HEK293T (cell line): ENCODE data around the gene PTP4A1.

Experiments
- CTCF ChIA-PET: fragments of 350-600 bp; formaldehyde crosslinking; extraction: SDS; loops from one replicate; lab custom pipeline; 2021; ENCODE audit warnings: antibody characterized with exemption, inconsistent platforms; lab: Yijun Ruan, JAX
- POLR2A ChIA-PET: fragments of 350-600 bp; formaldehyde crosslinking; extraction: SDS; loops from one replicate; lab custom pipeline; 2020; ENCODE audit warnings: antibody characterized with exemption, inconsistent platforms; lab: Yijun Ruan, JAX
- DNase-seq: peaks from one replicate; pipeline ENCODE4 v3.0.0; 2012; ENCODE audit warnings: mixed read lengths; ENCODE audit errors: extremely low spot score
- ARNT ChIP-seq: fragments of 450-650 bp; IDR thresholded peaks from 2 replicates; pipeline ENCODE4 v1.6.1; 2017; ENCODE audit warnings: mild to moderate bottlenecking
- BHLHE40 ChIP-seq: fragments of 450-650 bp; IDR thresholded peaks from 2 replicates; pipeline ENCODE4 v1.6.1; 2016; ENCODE audit warnings: mild to moderate bottlenecking, moderate library complexity, borderline replicate concordance
- CTBP1 ChIP-seq: fragments of 450-650 bp; IDR thresholded peaks from 2 replicates; pipeline ENCODE4 v1.6.1; 2016; ENCODE audit warnings: borderline replicate concordance
- ELF4 ChIP-seq: fragments of 450-650 bp; IDR thresholded peaks from 2 replicates; pipeline ENCODE4 v1.6.1; 2017; ENCODE audit warnings: antibody characterized with exemption
- FOXA1 ChIP-seq: fragments of 450-650 bp; IDR thresholded peaks from 2 replicates; pipeline ENCODE4 v1.6.1; 2016; ENCODE audit warnings: mild to moderate bottlenecking
- FOXK2 ChIP-seq: fragments of 450-650 bp; IDR thresholded peaks from 2 replicates; pipeline ENCODE4 v1.6.1; 2016; ENCODE audit warnings: mild to moderate bottlenecking
- FOXM1 ChIP-seq: fragments of 450-650 bp; IDR thresholded peaks from 2 replicates; pipeline ENCODE4 v1.6.1; 2017; ENCODE audit warnings: mild to moderate bottlenecking, borderline replicate concordance
- HDGF ChIP-seq: fragments of 450-650 bp; IDR thresholded peaks from 2 replicates; pipeline ENCODE4 v1.6.1; 2017; ENCODE audit warnings: antibody characterized with exemption, borderline replicate concordance
- L3MBTL2 ChIP-seq: fragments of 450-650 bp; conservative IDR thresholded peaks from 2 replicates; pipeline ENCODE4 v1.6.1; 2016; ENCODE audit warnings: mild to moderate bottlenecking
- LEF1 ChIP-seq: fragments of 450-650 bp; IDR thresholded peaks from 2 replicates; pipeline ENCODE4 v1.6.1; 2017; ENCODE audit warnings: mild to moderate bottlenecking, borderline replicate concordance
- NFRKB ChIP-seq: fragments of 450-650 bp; IDR thresholded peaks from 2 replicates; pipeline ENCODE4 v1.6.1; 2016; ENCODE audit warnings: mild to moderate bottlenecking, moderate library complexity
- SP1 ChIP-seq: fragments of 450-650 bp; IDR thresholded peaks from 2 replicates; pipeline ENCODE4 v1.6.1; 2017
- SUZ12 ChIP-seq: fragments of 450-650 bp; IDR thresholded peaks from 2 replicates; pipeline ENCODE4 v1.6.1; 2016; ENCODE audit warnings: mild to moderate bottlenecking
- TARDBP ChIP-seq: fragments of 450-650 bp; IDR thresholded peaks from 2 replicates; pipeline ENCODE4 v1.6.1; 2016
- ZNF384 ChIP-seq: fragments of 450-650 bp; IDR thresholded peaks from 2 replicates; pipeline ENCODE4 v1.6.1; 2016
- TF ChIP-seq, protein P1 (sequence below): fragments of 450-650 bp; IDR thresholded peaks from 2 replicates; pipeline ENCODE4 v1.6.1; 2016

PTP4A1 gene

DNA sequence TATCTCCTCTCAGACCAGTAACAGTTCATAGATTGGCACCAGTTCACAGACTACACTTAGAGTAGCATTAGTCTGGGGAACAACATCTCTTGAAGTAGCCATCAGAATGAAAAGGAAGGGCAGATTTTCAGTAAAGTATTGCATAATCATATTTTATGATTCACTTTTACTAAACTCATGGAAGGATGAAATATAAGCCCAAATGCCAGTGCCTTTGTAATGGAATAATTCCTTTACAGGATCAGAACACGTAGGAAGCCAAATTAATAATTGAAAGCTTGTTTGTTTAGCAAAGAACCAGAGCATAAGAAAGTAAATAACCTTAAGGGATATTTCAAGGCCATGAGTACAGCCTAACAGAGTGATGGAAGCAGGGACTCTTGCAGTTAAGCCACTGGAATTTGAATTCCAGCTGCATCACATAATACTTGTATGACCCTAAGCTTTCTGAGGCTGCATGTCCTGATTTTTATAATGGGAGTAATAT lies 11.4 kb upstream of the PTP4A1 start:
- CTCF ChIA-PET = no interaction called here
- DNase-seq = no peak
- no peak for TF ChIP-seq BHLHE40
- TF ChIP-seq FOXA1 = no peak
- POLR2A ChIA-PET = no interaction called here

DNA sequence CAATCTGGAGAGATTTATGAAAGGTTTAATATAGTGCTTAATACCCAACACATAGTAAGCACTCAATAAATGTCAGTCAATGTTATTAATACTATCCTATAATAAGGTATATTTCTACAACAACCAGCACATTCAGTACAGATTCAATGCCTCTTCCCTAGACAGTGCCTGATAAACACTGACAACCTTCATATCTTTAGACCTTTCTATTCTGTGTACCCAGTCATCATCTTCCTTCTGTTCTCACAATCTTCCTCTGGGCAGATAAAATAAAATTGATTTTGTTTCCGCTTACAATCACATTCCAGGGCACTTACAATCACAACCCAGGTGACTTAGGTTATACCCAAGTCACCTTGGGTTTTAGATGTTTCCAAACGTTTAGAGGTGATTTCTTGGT lies 11.0 kb upstream of the PTP4A1 start:
- TF ChIP-seq TARDBP (no peak), HDGF (no peak), FOXM1 (no peak), L3MBTL2 (no peak), ARNT (no peak), BHLHE40 (no peak), LEF1 (no peak), FOXA1 (no peak), FOXK2 (no peak), NFRKB (no peak)
- DNase-seq = no peak
- CTCF ChIA-PET = no interaction called here
- POLR2A ChIA-PET = no interaction called here

DNA sequence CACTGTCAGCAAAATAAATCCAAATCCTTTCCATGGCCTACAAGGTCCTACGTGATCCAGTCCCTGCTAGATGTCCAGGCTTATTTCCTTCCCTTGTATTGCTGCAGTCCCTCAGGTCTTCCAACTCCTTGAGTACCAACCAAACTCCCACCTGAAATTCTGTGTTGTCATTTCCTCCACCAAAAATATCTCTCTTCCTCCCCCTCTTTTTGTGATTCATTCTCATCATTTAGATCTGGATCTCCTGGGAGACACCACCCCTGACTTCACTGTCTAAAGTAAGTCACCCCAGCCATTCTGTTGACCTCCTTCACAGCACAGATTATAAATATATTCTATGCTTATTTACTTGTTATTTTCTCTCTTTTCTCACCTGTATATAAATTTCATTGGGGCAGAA lies 9.0 kb upstream of the PTP4A1 start:
- POLR2A ChIA-PET = no interaction called here
- TF ChIP-seq CTBP1 = no peak
- no peak for TF ChIP-seq TARDBP
- TF ChIP-seq SP1 = no peak
- TF ChIP-seq ELF4 = no peak
- TF ChIP-seq FOXK2 = no peak
- TF ChIP-seq L3MBTL2 = no peak
- no peak for TF ChIP-seq FOXA1
- no peak for TF ChIP-seq HDGF
- no peak for TF ChIP-seq NFRKB
- TF ChIP-seq SUZ12 = no peak
- TF ChIP-seq BHLHE40 = no peak
- TF ChIP-seq, protein P1, sequence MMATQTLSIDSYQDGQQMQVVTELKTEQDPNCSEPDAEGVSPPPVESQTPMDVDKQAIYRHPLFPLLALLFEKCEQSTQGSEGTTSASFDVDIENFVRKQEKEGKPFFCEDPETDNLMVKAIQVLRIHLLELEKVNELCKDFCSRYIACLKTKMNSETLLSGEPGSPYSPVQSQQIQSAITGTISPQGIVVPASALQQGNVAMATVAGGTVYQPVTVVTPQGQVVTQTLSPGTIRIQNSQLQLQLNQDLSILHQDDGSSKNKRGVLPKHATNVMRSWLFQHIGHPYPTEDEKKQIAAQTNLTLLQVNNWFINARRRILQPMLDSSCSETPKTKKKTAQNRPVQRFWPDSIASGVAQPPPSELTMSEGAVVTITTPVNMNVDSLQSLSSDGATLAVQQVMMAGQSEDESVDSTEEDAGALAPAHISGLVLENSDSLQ = no peak
- no peak for TF ChIP-seq LEF1
- no peak for TF ChIP-seq ARNT
- no peak for TF ChIP-seq ZNF384
- TF ChIP-seq FOXM1 = no peak
- CTCF ChIA-PET = no interaction called here
- no peak for DNase-seq

DNA sequence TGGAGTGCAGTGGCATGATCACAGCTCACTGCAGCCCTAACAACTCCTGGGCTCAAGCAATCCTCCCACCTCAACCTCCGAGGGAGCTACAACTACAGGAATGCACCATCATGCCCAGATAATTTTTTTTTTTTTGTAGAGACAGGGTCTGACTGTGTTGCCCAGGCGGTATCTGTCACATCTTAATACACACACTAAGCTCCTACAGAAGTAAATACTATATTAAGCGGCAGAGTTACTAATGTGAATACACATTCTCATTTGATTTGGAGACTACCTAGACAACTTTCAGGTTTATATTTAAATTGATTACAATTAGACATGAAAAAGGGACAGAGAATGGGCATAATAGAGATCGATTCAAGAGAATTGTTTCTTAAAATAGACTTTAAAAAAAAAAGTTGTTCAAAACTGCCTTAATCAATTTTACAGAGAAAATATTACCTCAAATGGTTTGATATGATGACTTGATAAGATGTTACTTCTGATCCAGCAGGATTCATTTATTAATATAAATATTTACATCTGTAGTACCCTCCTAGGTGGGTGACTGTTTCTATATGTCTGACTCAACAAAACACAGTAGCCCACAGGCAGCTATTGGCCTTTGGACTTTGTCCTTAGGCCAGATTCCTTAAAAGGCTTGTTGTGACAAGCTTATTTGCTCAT lies 7.1 kb upstream of the PTP4A1 start:
- CTCF ChIA-PET = interaction anchor here (0.6 kb wide), 1 partner anchor 28 kb away, joined by 6 read pairs; no protein-coding TSS in a partner anchor
- DNase-seq = no peak
- TF ChIP-seq, protein P1 = no peak
- no peak for TF ChIP-seq LEF1
- TF ChIP-seq SP1 = no peak
- no peak for TF ChIP-seq NFRKB
- no peak for TF ChIP-seq CTBP1
- TF ChIP-seq HDGF = no peak
- TF ChIP-seq SUZ12 = no peak
- no peak for TF ChIP-seq ELF4
- TF ChIP-seq FOXK2 = no peak
- POLR2A ChIA-PET = no interaction called here

DNA sequence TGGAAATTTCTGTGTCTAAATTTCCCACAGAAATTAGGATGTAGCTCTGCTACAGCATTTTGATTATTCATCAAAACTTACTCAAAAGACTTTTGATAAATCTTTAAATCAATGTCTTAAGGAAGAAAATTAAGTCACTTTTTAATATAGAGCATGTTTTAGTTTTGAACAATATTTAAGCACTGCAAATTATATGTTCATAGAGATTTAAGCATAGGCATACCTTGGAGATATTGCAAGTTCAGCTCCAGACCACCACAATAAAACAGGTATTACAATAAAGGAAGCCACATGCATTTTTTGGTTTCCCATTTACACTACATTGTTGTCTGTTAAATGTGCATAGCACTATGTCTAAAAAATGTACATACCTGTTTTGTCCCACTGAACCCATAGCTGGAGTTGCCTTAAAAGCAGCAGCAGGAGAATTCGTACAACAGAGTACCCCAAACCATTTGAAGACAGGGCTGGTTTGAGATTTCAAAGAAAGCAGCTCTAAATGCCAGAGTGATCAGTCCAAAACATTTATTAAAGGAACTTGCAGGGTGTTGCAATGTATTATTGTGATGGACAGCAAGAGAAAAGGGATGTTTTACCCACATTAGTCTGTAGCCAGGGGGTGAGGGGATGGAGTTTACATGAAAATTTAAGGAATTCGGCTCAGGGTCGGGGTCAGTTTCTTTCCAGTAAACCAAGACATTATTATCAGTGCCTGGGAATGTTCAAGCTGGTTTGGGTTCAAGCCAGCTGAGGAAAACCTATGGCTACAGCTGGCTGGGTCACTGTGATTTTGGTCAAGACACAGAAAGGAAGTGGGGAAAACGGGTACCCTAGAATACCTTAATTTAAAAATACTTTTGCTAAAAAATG lies 6.3 kb upstream of the PTP4A1 start:
- ChIA-PET CTCF (no interaction called here), POLR2A (no interaction called here)
- TF ChIP-seq HDGF (no peak), SUZ12 (no peak), FOXM1 (no peak), TARDBP (no peak), BHLHE40 (no peak), FOXK2 (no peak), ELF4 (no peak), CTBP1 (no peak), NFRKB (no peak), SP1 (no peak), ARNT (no peak), L3MBTL2 (no peak), FOXA1 (no peak), ZNF384 (no peak), LEF1 (no peak)
- TF ChIP-seq, protein P1 = no peak
- DNase-seq = no peak

DNA sequence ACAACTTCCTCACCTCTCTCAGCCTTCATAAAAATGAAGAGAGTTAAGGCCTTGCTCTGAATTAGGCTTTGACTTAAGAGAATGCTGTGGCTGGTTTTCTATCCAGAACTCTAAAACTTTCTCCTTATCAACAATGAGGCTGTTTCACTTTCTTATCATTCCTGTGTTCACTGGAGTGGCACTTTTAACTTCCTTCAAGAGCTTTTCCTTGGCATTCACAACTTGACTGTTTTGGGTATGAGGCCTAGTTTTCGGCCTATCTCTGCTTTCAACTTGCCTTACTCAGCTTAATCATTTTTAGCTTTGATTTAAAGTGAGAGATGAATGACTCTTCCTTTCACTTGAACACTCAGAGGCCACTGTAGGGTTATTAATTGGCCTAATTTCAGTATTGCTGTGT lies 4.3 kb upstream of the PTP4A1 start:
- POLR2A ChIA-PET = no interaction called here
- CTCF ChIA-PET = no interaction called here
- no peak for DNase-seq
- no peak for TF ChIP-seq HDGF
- TF ChIP-seq BHLHE40 = no peak
- no peak for TF ChIP-seq TARDBP
- TF ChIP-seq ZNF384 = no peak
- TF ChIP-seq SUZ12 = no peak
- TF ChIP-seq LEF1 = no peak
